Ovary (tissue), 9 donors: ENCODE measurements around the gene HYDIN. TPM values are rescaled to one million over a fixed set of nuclear protein-coding genes. Genes with fewer than 3 reads are reported as not detected.

Experiments used
- DNase-seq, 5 donors: peaks; one replicate each; pipeline ENCODE4 v3.0.0-alpha.2; 2019 to 2020
- H3K27ac ChIP-seq, 2 donors: fragments of 200-600 bp; one replicate each; pipeline versions ENCODE4 v1.5.1 to v1.8.0; 2019 to 2022
- H3K27me3 ChIP-seq: fragments of 200-600 bp; one replicate; pipeline ENCODE4 v1.8.0; 2022
- H3K36me3 ChIP-seq: fragments of 200-600 bp; sonication (generic); one replicate; pipeline ENCODE4 v1.5.1; 2019
- H3K4me1 ChIP-seq: one replicate; pipeline ENCODE4 v1.8.1; 2013; ENCODE audit warnings: mild to moderate bottlenecking, moderate library complexity; ENCODE audit not compliant: insufficient read depth
- H3K4me3 ChIP-seq: fragments of 200-600 bp; sonication (generic); one replicate; pipeline ENCODE4 v1.5.1; 2017
- H3K9me3 ChIP-seq, 2 donors: fragments of 200-600 bp in 1 of 2; sonication (generic) in 1 of 2; one replicate each; pipeline versions ENCODE4 v1.5.1 to v1.8.1; 2013 to 2019; ENCODE audit warnings: mild to moderate bottlenecking in 1 of 2, moderate library complexity in 1 of 2
- EP300 ChIP-seq: sonication (generic); formaldehyde crosslinking; IDR thresholded peaks from one replicate; pipeline ENCODE4 v1.6.1; 2017; ENCODE audit warnings: antibody characterized with exemption
- POLR2A ChIP-seq: fragments of 450-650 bp; IDR thresholded peaks from one replicate; pipeline ENCODE4 v1.6.1; 2017; ENCODE audit warnings: antibody characterized with exemption, mild to moderate bottlenecking, moderate library complexity
- WGBS, 3 donors: extraction: QIAGEN DNeasy Blood & Tissue Kit in 1 of 3; methylation state at CpG; one replicate each; pipeline versions ENCODE4 v1.1.5 to v1.1.7; 2013 to 2017; 5-methylcytosine and 5-hydroxymethylcytosine counted together
- intact Hi-C, 4 donors: fragments of 100-400 bp; cut with DNase I; formaldehyde crosslinking; loops; one replicate each; pipeline versions ENCODE4 v1.11.0 to v1.15.1; 2022 to 2023
- polyA plus RNA-seq, 2 donors: library from polyadenylated mRNA; stranded (reverse); fragments of 200-250 nt in 1 of 2; fragments of 350-450 nt in 1 of 2; fragmentation: Illumina TruSeq in 1 of 2; extraction: RNeasy Lipid Tissue Mini Kit (QIAGEN cat#74804) in 1 of 2; gene quantifications; one replicate each; pipeline ENCODE4 v1.2.3, GENCODE V29; 2013 to 2014
- total RNA-seq, 7 donors: library from RNA; depleted of rRNA in 2 of 7; stranded (reverse); fragments of >200 nt in 2 of 7; fragmentation: NEBNext Ultra II Directional in 3 of 7; extraction: Animal tissue kit (Norgen Biotek cat#: 25700) in 3 of 7; gene quantifications; one replicate each; pipeline versions ENCODE4 v1.1.0 to v1.2.4, GENCODE V29; 2016 to 2023
- TF ChIP-seq, protein P1 (sequence below), 3 donors: fragments of 450-650 bp in 2 of 3; fragments of 200-600 bp in 1 of 3; IDR thresholded peaks; one replicate each; pipeline versions ENCODE4 v1.5.1 to v1.8.0; 2016 to 2022; ENCODE audit warnings: antibody characterized with exemption in 3 of 3, mild to moderate bottlenecking in 1 of 3
- donor health status: DM: no; HTN: no; CAD: no; lungs with moderate emphysema.
- donor health status: DM: no; HTN: no; CAD: no.
- donor health status: Bipolar disorder and iron deficiency.
- donor health status: DM: yes; HTN: yes; CAD: no.
- donor health status: DM: no; HTN: no; CAD: no.
- donor health status: DM: yes; HTN: yes; CAD: no.

The HYDIN gene
- total and polyA plus RNA-seq, 9 donors, result 0.39 to 59.4 (median 4.4) TPM

DNA sequence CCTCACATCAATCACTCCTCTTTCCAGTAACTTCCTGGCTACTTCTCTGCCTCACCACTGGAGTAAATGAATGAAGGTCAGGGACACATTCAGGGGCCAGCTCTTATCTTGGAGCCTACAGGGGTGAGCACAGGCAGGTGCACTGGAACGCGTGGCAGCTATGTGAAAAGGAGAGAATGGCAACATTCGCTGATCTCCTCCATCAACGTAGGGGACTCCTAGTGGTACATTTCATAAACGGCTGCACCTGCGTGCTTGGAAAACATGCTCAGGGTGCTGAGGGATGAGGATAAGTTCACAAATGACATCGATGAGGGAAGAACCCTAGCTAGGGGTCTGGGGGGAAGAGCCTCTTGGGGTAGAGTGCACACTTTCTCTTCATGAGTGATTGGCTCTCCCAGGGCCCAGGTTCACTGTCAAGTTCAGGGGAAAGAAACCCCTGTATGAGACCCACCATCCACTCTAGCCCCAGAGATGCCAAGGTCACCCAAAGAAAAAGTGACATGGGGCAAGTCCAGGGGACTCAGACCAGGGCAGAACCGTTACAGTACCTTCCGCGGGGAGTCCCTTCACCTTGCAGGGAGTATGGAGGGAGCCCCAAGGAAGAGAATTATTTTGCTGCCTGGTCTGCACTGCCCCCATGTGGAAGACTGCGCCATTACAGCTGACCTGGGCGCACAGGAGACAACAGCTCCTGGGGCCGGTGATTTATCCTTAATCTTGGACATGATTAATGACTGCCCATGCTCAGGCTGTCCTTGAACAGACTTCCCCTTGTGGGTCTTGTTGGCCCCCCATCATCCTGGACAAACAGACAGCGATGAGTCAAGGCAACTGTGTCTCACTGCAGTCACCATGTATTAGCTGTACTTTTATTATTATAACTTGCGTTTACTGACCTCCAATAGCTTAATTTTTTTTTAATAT, 459.6 kb downstream of the HYDIN start:
- no peaks in the 10 kb centered on the region for H3K4me1 ChIP-seq
- DNase-seq, result peak; percentile 50 to 83 (median 75)
- H3K27ac ChIP-seq, result no peak overlapping the region
- no peaks in the 10 kb centered on the region for H3K9me3 ChIP-seq
- H3K4me3 ChIP-seq, result no peak overlapping the region
- peak; percentile 23 for TF ChIP-seq POLR2A
- TF ChIP-seq EP300, result no peak
- TF ChIP-seq, protein P1, sequence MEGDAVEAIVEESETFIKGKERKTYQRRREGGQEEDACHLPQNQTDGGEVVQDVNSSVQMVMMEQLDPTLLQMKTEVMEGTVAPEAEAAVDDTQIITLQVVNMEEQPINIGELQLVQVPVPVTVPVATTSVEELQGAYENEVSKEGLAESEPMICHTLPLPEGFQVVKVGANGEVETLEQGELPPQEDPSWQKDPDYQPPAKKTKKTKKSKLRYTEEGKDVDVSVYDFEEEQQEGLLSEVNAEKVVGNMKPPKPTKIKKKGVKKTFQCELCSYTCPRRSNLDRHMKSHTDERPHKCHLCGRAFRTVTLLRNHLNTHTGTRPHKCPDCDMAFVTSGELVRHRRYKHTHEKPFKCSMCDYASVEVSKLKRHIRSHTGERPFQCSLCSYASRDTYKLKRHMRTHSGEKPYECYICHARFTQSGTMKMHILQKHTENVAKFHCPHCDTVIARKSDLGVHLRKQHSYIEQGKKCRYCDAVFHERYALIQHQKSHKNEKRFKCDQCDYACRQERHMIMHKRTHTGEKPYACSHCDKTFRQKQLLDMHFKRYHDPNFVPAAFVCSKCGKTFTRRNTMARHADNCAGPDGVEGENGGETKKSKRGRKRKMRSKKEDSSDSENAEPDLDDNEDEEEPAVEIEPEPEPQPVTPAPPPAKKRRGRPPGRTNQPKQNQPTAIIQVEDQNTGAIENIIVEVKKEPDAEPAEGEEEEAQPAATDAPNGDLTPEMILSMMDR (IDR thresholded peaks at IDR 0.05), result peak; percentile 78 to 92 (median 89)
- H3K27me3 ChIP-seq, result no peaks in the 10 kb centered on the region
- no peaks in the 10 kb centered on the region for H3K36me3 ChIP-seq
- 23 to 28% (median 27%) methylated on average over 15 of the region's 15 CpGs for WGBS, 3 donors
- intact Hi-C loops, result loop anchor here in 3 of 4 donors (1.0 to 2.0 kb wide), 2 partner anchors 90 to 91 kb away; no protein-coding TSS in a partner anchor

DNA sequence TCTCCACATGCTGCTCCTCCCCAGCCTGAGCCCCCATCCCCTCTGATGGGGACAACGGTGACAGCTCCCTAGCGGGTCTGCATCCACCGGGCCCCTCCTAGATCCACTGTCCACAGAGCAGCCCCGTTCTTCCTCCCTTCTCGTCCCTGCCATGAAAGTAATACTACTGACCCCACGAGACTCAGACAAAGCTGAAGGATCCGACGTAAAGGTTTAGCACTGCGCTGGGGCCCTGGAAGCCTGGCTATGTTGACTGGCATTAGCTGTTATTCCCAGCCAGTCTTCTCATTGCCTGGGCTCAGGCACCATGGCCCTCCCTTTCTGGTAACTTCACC, 460.3 kb downstream of the HYDIN start:
- no peak for DNase-seq
- Histone ChIP-seq H3K4me1 (no peaks in the 10 kb centered on the region), H3K27ac (no peak overlapping the region), H3K4me3 (no peak overlapping the region), H3K27me3 (no peaks in the 10 kb centered on the region), H3K9me3 (no peaks in the 10 kb centered on the region), H3K36me3 (no peaks in the 10 kb centered on the region)
- WGBS, 3 donors, result 91 to 92% (median 92%) methylated on average over 9 of the region's 9 CpGs
- TF ChIP-seq EP300 (no peak), POLR2A (no peak)
- TF ChIP-seq, protein P1 (IDR thresholded peaks at IDR 0.05), result no peak
- intact Hi-C loops, result loop anchor here in 2 of 4 donors (2.0 kb wide), 1 partner anchor 89 kb away; no protein-coding TSS in a partner anchor

DNA sequence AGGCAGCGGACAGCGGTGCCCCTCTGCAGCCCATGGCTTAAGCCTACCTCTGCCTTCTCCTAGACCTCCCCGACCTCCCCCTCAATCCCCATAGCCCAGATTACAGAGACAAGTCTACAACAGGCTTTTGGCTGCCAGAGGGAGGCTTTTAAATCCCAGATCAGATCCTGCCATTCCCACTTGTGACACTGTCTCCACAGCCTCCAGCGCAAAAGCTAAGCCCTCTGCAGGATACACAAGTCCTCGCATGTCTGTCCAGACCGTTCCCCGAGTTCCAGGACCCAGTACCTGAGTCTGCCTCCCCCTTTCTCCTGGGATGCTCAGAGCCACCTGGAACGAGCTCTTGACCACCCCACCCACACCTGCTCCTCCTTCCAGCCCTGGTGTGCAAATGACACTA, 460.8 kb downstream of the HYDIN start:
- Histone ChIP-seq H3K36me3 (no peaks in the 10 kb centered on the region), H3K27ac (no peak overlapping the region), H3K4me1 (no peaks in the 10 kb centered on the region), H3K4me3 (no peak overlapping the region), H3K9me3 (no peaks in the 10 kb centered on the region), H3K27me3 (no peaks in the 10 kb centered on the region)
- WGBS, 3 donors, result 93 to 95% (median 95%) methylated on average over 8 of the region's 8 CpGs
- TF ChIP-seq POLR2A (no peak), EP300 (no peak)
- TF ChIP-seq, protein P1 (IDR thresholded peaks at IDR 0.05), result no peak
- intact Hi-C loops, result loop anchor here in 3 of 4 donors (2.0 to 5.0 kb wide), 2 partner anchors 89 to 242 kb away; no protein-coding TSS in a partner anchor
- DNase-seq, result no peak

DNA sequence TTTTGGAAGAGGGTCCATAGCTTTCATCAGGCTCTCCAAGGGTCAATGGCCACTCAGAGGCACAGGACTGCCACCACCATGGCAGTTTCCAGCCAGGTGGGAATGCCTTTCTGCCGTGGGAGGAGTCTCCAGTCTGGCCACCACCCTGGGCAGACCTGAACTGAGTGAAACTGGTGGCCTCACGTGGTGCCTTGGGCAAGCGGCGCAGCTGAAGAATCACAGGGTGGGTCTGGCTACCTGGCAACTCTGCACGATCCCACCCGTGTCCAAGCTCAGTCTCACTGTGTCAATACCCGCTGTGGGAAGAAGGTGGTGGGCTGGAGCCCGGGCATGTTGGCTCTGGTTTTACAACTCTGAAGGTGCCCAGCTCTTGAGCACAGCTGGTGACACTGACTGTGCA, 461.4 kb downstream of the HYDIN start:
- intact Hi-C loops, result loop anchor here in 1 of 4 donors (5.0 kb wide), 1 partner anchor 242 kb away; no protein-coding TSS in a partner anchor
- 93 to 96% (median 94%) methylated on average over 8 of the region's 8 CpGs for WGBS, 3 donors
- TF ChIP-seq EP300 (no peak), POLR2A (no peak)
- TF ChIP-seq, protein P1 (IDR thresholded peaks at IDR 0.05), result no peak
- H3K27me3 ChIP-seq, result no peaks in the 10 kb centered on the region
- H3K36me3 ChIP-seq, result no peaks in the 10 kb centered on the region
- H3K4me3 ChIP-seq, result no peak overlapping the region
- H3K9me3 ChIP-seq, result no peaks in the 10 kb centered on the region
- H3K4me1 ChIP-seq, result no peaks in the 10 kb centered on the region
- no peak overlapping the region for H3K27ac ChIP-seq
- DNase-seq, result no peak
